GM12878 (cell line): ENCODE data around the gene PGGT1B. TPM values are rescaled to one million over a fixed set of nuclear protein-coding genes. Genes with fewer than 3 reads are reported as not detected.

Experiments used
- ATAC-seq: fragments of 200-7000 bp; cut with Tn5 transposase; 3 replicates; pipeline ENCODE4 v1.9.1; 2020; ENCODE audit warnings: mild to moderate bottlenecking, moderate library complexity
- BruUV-seq: library from RNA; stranded (reverse); fragments of 400-500 nt; replicated peaks from 2 replicates; lab custom pipeline; 2021; lab: Mats Ljungman, UMichigan
- CTCF ChIA-PET: fragments of 300-600 bp; sonication (Branson Sonifier 250); formaldehyde crosslinking; extraction: SDS; loops from one replicate; lab custom pipeline; 2021; ENCODE audit warnings: inconsistent platforms; lab: Yijun Ruan, JAX
- POLR2A ChIA-PET: fragments of 350-600 bp; formaldehyde crosslinking; extraction: SDS; loops from one replicate; lab custom pipeline; 2021; ENCODE audit warnings: inconsistent platforms; lab: Charles Lee
- RAD21 ChIA-PET: fragments of 300-600 bp; sonication (Branson Sonifier 250); formaldehyde crosslinking; loops from one replicate; lab custom pipeline; 2023; ENCODE audit warnings: antibody characterized with exemption; ENCODE audit not compliant: unreplicated experiment; lab: Charles Lee
- SMC1A ChIA-PET: fragments of 300-600 bp; sonication (Branson Sonifier 250); formaldehyde crosslinking; loops from one replicate; lab custom pipeline; 2023; ENCODE audit not compliant: unreplicated experiment, uncharacterized antibody; lab: Charles Lee
- DNase-seq: peaks from one replicate; pipeline ENCODE4 v3.0.0-alpha.2; 2011; ENCODE audit warnings: low read depth, low spot score
- FAIRE-seq: peaks from 3 replicates; lab custom pipeline; 2011; peaks lifted over from hg19 to GRCh38; lab: Jason Lieb, UNC
- H2AFZ ChIP-seq: 2 replicates; pipeline ENCODE4 v1.6.0; 2011; ENCODE audit warnings: low read depth, low read length, control low read depth; ENCODE audit not compliant: control insufficient read depth
- H3K27ac ChIP-seq: 2 replicates; pipeline ENCODE4 v1.5.1; 2011; ENCODE audit warnings: control low read depth; ENCODE audit not compliant: control insufficient read depth, insufficient read depth
- H3K27me3 ChIP-seq, 2 experiments: replicated peaks in 1 of 2; 2 replicates each; pipeline versions ENCODE4 v1.6.0 to v1.6.1; 2011; ENCODE audit warnings: low read length in 1 of 2; ENCODE audit not compliant: control insufficient read depth in 2 of 2, insufficient read depth in 2 of 2
- H3K36me3 ChIP-seq, 2 experiments: 2 replicates each; pipeline ENCODE4 v1.5.1; 2011; ENCODE audit warnings: low read length in 1 of 2; ENCODE audit not compliant: control insufficient read depth in 2 of 2, insufficient read depth in 2 of 2
- H3K4me1 ChIP-seq: 2 replicates; pipeline ENCODE4 v1.6.1; 2011; ENCODE audit warnings: mild to moderate bottlenecking, low read length, moderate library complexity, mixed read lengths; ENCODE audit not compliant: control insufficient read depth, insufficient read depth
- H3K4me2 ChIP-seq: 2 replicates; pipeline ENCODE4 v1.6.0; 2011; ENCODE audit warnings: control low read depth; ENCODE audit not compliant: control insufficient read depth, insufficient read depth
- H3K4me3 ChIP-seq: fragments of 200-600 bp; sonication (generic); 2 replicates; pipeline ENCODE4 v1.5.1; 2016
- H3K79me2 ChIP-seq: 2 replicates; pipeline ENCODE4 v1.6.0; 2011; ENCODE audit warnings: low read length; ENCODE audit not compliant: control insufficient read depth, insufficient read depth
- H3K9ac ChIP-seq: 2 replicates; pipeline ENCODE4 v1.8.0; 2011; ENCODE audit warnings: low read length, control low read depth, mixed read lengths; ENCODE audit not compliant: control insufficient read depth, insufficient read depth
- H3K9me3 ChIP-seq: replicated peaks from 3 replicates; pipeline ENCODE4 v1.5.1; 2011; ENCODE audit warnings: mild to moderate bottlenecking, low read length; ENCODE audit not compliant: control insufficient read depth, insufficient read depth
- H4K20me1 ChIP-seq: 2 replicates; pipeline ENCODE4 v1.6.0; 2011; ENCODE audit not compliant: control insufficient read depth, insufficient read depth
- CBX5 ChIP-seq: sonication (generic); IDR thresholded peaks from 2 replicates; pipeline ENCODE4 v1.6.1; 2016; ENCODE audit warnings: low read depth, moderate library complexity, mild to moderate bottlenecking, inconsistent platforms
- CEBPB ChIP-seq, 2 experiments: fragments of 150-350 bp in 1 of 2; IDR thresholded peaks; 2 replicates each; pipeline ENCODE4 v1.6.1; 2012 to 2014; ENCODE audit warnings: low read depth in 2 of 2, low read length in 2 of 2, borderline replicate concordance in 1 of 2, inconsistent platforms in 1 of 2
- CREB1 ChIP-seq: IDR thresholded peaks from 2 replicates; pipeline ENCODE4 v1.6.1; 2012; ENCODE audit warnings: low read depth, mild to moderate bottlenecking, inconsistent platforms
- EED ChIP-seq: sonication (generic); IDR thresholded peaks from 2 replicates; pipeline ENCODE4 v1.6.1; 2016; ENCODE audit warnings: antibody characterized with exemption, low read depth
- IKZF1 ChIP-seq: fragments of 450-650 bp; conservative IDR thresholded peaks from 2 replicates; pipeline ENCODE4 v1.6.1; 2017; ENCODE audit warnings: antibody characterized with exemption, mild to moderate bottlenecking
- JUND ChIP-seq: IDR thresholded peaks from 2 replicates; pipeline ENCODE4 v1.6.1; 2012; ENCODE audit warnings: low read depth, mild to moderate bottlenecking, low read length, improper control_type of control experiment, moderate library complexity
- MAX ChIP-seq: IDR thresholded peaks from 2 replicates; pipeline ENCODE4 v1.6.1; 2012; ENCODE audit warnings: low read depth, low read length, improper control_type of control experiment
- MEF2B ChIP-seq: fragments of 450-650 bp; IDR thresholded peaks from 2 replicates; pipeline ENCODE4 v1.6.1; 2018; ENCODE audit warnings: mild to moderate bottlenecking, moderate library complexity; ENCODE audit not compliant: partially characterized antibody, poor library complexity, severe bottlenecking
- MTA3 ChIP-seq: IDR thresholded peaks from 2 replicates; pipeline ENCODE4 v1.6.1; 2012; ENCODE audit warnings: low read length, inconsistent platforms, borderline replicate concordance
- PBX3 ChIP-seq: IDR thresholded peaks from 2 replicates; pipeline ENCODE4 v1.6.1; 2011; ENCODE audit warnings: mild to moderate bottlenecking, low read depth, low read length, moderate library complexity; ENCODE audit not compliant: insufficient replicate concordance
- PML ChIP-seq: IDR thresholded peaks from 2 replicates; pipeline ENCODE4 v1.6.1; 2012; ENCODE audit warnings: low read length, inconsistent platforms
- POLR2AphosphoS2 ChIP-seq: IDR thresholded peaks from 2 replicates; pipeline ENCODE4 v1.6.1; 2011; ENCODE audit warnings: low read depth, mild to moderate bottlenecking, low read length, improper control_type of control experiment, moderate library complexity
- POU2F2 ChIP-seq: IDR thresholded peaks from 3 replicates; pipeline ENCODE4 v1.6.1; 2011; ENCODE audit warnings: low read depth, mild to moderate bottlenecking, low read length, borderline replicate concordance
- RB1 ChIP-seq: fragments of 450-650 bp; formaldehyde crosslinking; IDR thresholded peaks from 2 replicates; pipeline ENCODE4 v1.6.1; 2017; ENCODE audit warnings: mild to moderate bottlenecking, borderline replicate concordance
- SMARCA5 ChIP-seq: fragments of 450-650 bp; IDR thresholded peaks from 2 replicates; pipeline ENCODE4 v1.6.1; 2017; ENCODE audit warnings: mild to moderate bottlenecking
- SP1 ChIP-seq: IDR thresholded peaks from one replicate; pipeline ENCODE4 v1.6.1; 2011; ENCODE audit warnings: low read depth, low read length
- SRF ChIP-seq, 2 experiments: IDR thresholded peaks; 2 replicates each; pipeline ENCODE4 v1.6.1; 2011; ENCODE audit warnings: low read depth in 2 of 2, low read length in 2 of 2, mild to moderate bottlenecking in 1 of 2, moderate library complexity in 1 of 2
- TARDBP ChIP-seq: IDR thresholded peaks from 2 replicates; pipeline ENCODE4 v1.6.1; 2016; ENCODE audit warnings: borderline replicate concordance
- ZNF217 ChIP-seq: fragments of 450-650 bp; IDR thresholded peaks from 2 replicates; pipeline ENCODE4 v1.6.1; 2017; ENCODE audit warnings: antibody characterized with exemption, mild to moderate bottlenecking
- ZNF592 ChIP-seq: fragments of 450-650 bp; IDR thresholded peaks from 2 replicates; pipeline ENCODE4 v1.6.1; 2017; ENCODE audit warnings: mild to moderate bottlenecking, moderate library complexity
- WGBS: methylation state at CpG from one replicate; pipeline ENCODE4 v1.1.6; 2016; ENCODE audit warnings: low lambda C conversion rate; ENCODE audit not compliant: insufficient replicate concordance, insufficient coverage; ENCODE audit errors: missing lambda C conversion rate; 5-methylcytosine and 5-hydroxymethylcytosine counted together
- in situ Hi-C: fragments of 300-500 bp; cut with MboI; formaldehyde crosslinking; loops from 9 replicates; pipeline ENCODE4 v1.14.3; 2018; ENCODE audit warnings: mixed read lengths
- intact Hi-C: fragments of 100-400 bp; cut with micrococcal nuclease; formaldehyde crosslinking; loops from one replicate; pipeline ENCODE4 v1.14.2; 2022; ENCODE audit not compliant: unreplicated experiment
- polyA plus RNA-seq, 11 experiments: library from polyadenylated mRNA; depleted of rRNA in 4 of 11; unstranded in 6 of 11; stranded (reverse) in 5 of 11; fragments of >200 nt; fragmentation: Nextera tagmentation in 4 of 11; fragmentation: Illumina TruSeq in 1 of 11; extraction: Ambion mirVana in 4 of 11; extraction: Trizol in 1 of 11; gene quantifications; 1 replicate in 1 of 11; 2 replicates in 10 of 11; pipeline versions ENCODE4 v1.2.1 to v1.2.3, GENCODE V29; 2011 to 2016; ENCODE audit warnings: inconsistent platforms in 2 of 11, missing spikeins in 2 of 11, low read depth in 1 of 11
- total RNA-seq, 4 experiments: library from RNA; depleted of rRNA in 3 of 4; stranded (reverse); fragments of >200 nt in 3 of 4; fragmentation: Illumina TruSeq in 1 of 4; extraction: Trizol in 1 of 4; gene quantifications; 2 replicates each; pipeline versions ENCODE4 v1.2.1 to v1.2.3, GENCODE V29; 2013 to 2021

The PGGT1B gene
- total and polyA plus RNA-seq, 10 of the 15 experiments (the other 5 are each of a cell fraction or from before 2014, with no cell fraction given): 5.0 to 38.4 (median 13.9) TPM

- CTCF ChIA-PET: no interaction called here
- RAD21 ChIA-PET: no interaction called here
- H3K4me2 ChIP-seq: no peak overlapping the region
- TF ChIP-seq CBX5 (no peak), PBX3 (no peak), MAX (no peak), SRF (IDR thresholded peaks at IDR 0.05; ENCODE audit: low read depth in 2 of 2, low read length in 2 of 2) (no peak), JUND (no peak), CEBPB (IDR thresholded peaks at IDR 0.05; ENCODE audit: borderline replicate concordance in 1 of 2, low read depth in 2 of 2, low read length in 2 of 2) (no peak), EED (no peak), PML (no peak), SP1 (no peak), MTA3 (no peak), POU2F2 (no peak), RB1 (no peak), MEF2B (no peak), SMARCA5 (no peak), ZNF592 (no peak), CREB1 (no peak), ZNF217 (no peak), TARDBP (no peak), IKZF1 (no peak), POLR2AphosphoS2 (no peak)
- TF ChIP-seq, all 136 proteins: peak for 0
- intact Hi-C loops: no loop called here
- Histone ChIP-seq H3K36me3 (no peaks in the 10 kb centered on the region), H3K4me3 (no peak overlapping the region), H3K9ac (no peak overlapping the region), H3K27me3 (no peaks in the 10 kb centered on the region), H2AFZ (no peak overlapping the region), H3K79me2 (no peaks in the 10 kb centered on the region), H3K27ac (no peak overlapping the region), H4K20me1 (no peaks in the 10 kb centered on the region), H3K9me3 (no peaks in the 10 kb centered on the region), H3K4me1 (no peaks in the 10 kb centered on the region)
- SMC1A ChIA-PET: no interaction called here
- in situ Hi-C loops: no loop called here
- no peak for ATAC-seq
- no peak for DNase-seq
- POLR2A ChIA-PET: no interaction called here
- FAIRE-seq: no peak
- BruUV-seq: no TSS peak
- WGBS: 84% methylated on average over 8 of the region's 8 CpGs
Measured at GRCh38 chr5:115191474-115192031, 71.1 kb downstream of the PGGT1B start.
